NCI-H2196 (cell line): ENCODE results near the gene SMURF1.

ENCODE experiments used
- DNase-seq: peaks from one replicate; lab custom pipeline; 2025; ENCODE audit not compliant: unreplicated experiment; lab: John Stamatoyannopoulos, UW

The SMURF1 gene

GRCh38 chr7:99029466-99030435, 114.2 kb downstream of the SMURF1 start:
- DNase-seq: no peak

GRCh38 chr7:99028261-99028973, 115.5 kb downstream of the SMURF1 start:
- no peak for DNase-seq

GRCh38 chr7:99027841-99028240, 116.1 kb downstream of the SMURF1 start:
- no peak for DNase-seq

- DNase-seq: no peak
Observed at GRCh38 chr7:99027241-99027640, 116.7 kb downstream of the SMURF1 start.

GRCh38 chr7:99024066-99024465, 119.8 kb downstream of the SMURF1 start:
- DNase-seq: no peak

- DNase-seq: no peak
Observed at GRCh38 chr7:99021941-99022560, 121.9 kb downstream of the SMURF1 start.

GRCh38 chr7:99020413-99020715, 123.5 kb downstream of the SMURF1 start:
- no peak for DNase-seq

GRCh38 chr7:99019523-99020412, 124.1 kb downstream of the SMURF1 start:
- DNase-seq: no peak

GRCh38 chr7:99016196-99016595, 127.7 kb downstream of the SMURF1 start:
- no peak for DNase-seq

GRCh38 chr7:99014113-99014985, 129.6 kb downstream of the SMURF1 start:
- no peak for DNase-seq

DNA sequence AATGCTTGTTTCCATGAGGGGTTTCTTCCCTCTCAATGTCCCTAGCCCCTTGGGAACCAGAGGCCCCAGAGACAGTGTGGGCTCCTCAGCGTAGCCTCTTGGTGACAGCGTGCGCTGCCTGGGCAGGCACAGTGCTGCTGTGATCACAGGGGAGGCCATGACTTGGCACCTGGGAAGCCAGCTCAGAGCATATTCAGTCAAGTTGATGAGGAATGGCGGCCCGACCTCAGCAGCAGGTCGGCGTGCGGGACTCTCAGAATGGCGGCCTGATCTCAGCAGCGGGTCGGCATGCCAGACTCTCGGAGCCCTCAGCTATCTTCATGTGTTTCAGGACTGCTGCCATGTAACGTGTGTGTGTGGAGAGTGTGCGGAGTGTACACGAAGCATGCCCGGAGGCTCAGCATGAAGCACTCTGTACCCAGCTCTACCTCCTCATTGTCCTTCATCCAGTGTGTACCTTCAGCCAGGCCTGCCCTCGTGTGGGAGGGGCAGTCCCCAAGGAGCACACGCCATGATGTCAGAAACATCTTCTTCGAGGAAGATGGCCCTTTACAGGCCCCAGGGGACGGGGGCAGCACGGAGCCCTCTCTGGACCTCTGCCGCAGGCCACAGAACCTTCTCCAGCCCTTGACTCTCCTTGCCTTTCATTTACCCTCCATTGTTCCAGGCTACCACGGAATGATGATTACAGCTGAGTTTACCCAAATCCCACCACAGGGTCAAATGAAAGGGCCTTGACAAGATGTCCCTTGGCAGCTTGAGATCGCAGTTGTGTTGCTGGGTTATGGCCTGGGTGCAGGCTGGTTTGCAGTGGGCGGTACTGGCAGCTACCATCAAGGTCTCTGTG, 130.4 kb downstream of the SMURF1 start:
- DNase-seq: no peak

GRCh38 chr7:99012722-99013121, 131.2 kb downstream of the SMURF1 start:
- DNase-seq: no peak

DNA sequence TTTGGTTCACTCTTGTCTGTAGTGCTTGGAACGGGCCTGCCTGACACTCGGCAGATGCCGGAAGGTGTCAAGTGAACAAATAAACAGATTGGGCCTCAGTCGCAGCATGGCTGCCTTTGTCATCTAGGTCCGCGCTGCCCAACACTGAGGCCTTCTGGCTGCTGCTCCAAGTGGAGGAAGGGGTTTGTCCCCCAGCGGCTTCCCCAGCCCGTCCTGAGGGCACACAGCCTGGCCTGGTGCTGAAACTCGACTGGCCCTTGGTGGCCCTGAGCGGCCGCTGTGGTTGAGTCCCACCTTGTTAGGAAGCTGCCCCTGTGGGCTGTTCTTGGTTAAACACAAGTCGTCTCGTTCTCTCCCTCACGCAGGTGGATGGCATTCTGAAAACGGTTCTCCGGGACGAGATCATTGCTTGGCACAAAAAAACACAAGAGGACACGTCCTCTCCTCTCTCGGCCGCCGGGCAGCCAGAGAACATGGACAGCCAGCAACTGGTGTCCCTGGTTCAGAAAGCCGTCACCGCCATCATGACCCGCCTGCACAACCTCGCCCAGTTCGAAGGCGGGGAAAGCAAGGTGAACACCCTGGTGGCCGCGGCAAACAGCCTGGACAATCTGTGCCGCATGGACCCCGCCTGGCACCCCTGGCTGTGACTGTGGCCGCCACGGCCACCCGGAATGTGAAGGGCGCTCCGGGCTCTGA, 132.1 kb downstream of the SMURF1 start:
- DNase-seq: no peak

GRCh38 chr7:99011341-99011705, 132.6 kb downstream of the SMURF1 start:
- DNase-seq: no peak

GRCh38 chr7:99010281-99010680, 133.6 kb downstream of the SMURF1 start:
- no peak for DNase-seq

DNA sequence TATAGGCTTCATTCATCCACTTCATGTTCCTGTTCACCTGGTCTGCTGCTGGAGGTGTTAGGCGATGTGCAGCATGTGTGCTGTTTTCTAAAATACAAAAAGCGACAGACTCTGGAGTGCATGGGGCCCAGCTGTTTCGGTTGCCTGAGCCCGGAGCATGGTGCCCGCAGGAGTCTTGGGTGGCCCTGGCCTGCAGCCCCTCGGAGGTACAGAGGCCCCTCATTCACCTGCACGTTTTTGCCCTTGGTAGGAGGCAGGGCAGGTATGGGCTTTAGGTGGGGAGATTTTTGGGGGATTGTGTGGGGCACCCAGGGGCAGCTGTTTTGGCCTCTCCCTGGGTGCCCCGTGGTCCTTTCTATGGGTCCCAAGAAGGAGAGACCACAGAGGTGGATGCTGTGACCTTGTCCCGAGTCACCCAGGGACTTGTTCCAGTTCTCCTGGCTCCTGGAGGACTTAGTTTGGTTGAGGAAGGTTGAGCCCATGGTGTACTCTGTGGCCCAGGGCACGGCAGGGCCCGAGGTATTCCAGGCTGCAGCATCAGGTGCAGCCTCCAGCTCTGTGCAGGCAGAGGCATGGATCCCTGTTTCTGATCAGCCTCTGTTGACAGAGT, 134.9 kb downstream of the SMURF1 start:
- DNase-seq: no peak

- no peak for DNase-seq
Observed at GRCh38 chr7:99008181-99008631, 135.7 kb downstream of the SMURF1 start.
